SKM-1 (cell line): ENCODE results near the gene CARNS1.
A peak's percentile ranks its signal among the peaks of the same experiment; 100 is the strongest.
"Not testable (repeated sequence)": the region's sequence is repeated elsewhere in the genome, so short reads cannot be mapped to it uniquely, and the experiment has no call there.

Experiments used
- DNase-seq: peaks from one replicate; lab custom pipeline; 2025; ENCODE audit not compliant: unreplicated experiment; lab: John Stamatoyannopoulos, UW

The CARNS1 gene

DNA sequence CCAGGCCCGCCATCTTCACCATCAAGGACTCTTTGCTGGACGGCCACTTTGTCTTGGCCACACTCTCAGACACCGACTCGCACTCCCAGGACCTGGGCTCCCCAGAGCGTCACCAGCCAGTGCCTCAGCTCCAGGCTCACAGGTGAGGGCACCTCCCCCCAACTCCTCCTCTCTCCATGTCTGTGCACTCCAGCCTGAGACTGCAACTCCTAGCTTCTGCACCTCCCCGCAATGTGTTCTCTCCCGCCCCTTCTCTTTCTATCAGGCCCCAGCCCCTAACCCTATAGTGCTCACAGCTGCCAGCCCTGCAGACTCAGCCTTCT lies 19.3 kb upstream of the CARNS1 start:
- DNase-seq, result no peak

DNA sequence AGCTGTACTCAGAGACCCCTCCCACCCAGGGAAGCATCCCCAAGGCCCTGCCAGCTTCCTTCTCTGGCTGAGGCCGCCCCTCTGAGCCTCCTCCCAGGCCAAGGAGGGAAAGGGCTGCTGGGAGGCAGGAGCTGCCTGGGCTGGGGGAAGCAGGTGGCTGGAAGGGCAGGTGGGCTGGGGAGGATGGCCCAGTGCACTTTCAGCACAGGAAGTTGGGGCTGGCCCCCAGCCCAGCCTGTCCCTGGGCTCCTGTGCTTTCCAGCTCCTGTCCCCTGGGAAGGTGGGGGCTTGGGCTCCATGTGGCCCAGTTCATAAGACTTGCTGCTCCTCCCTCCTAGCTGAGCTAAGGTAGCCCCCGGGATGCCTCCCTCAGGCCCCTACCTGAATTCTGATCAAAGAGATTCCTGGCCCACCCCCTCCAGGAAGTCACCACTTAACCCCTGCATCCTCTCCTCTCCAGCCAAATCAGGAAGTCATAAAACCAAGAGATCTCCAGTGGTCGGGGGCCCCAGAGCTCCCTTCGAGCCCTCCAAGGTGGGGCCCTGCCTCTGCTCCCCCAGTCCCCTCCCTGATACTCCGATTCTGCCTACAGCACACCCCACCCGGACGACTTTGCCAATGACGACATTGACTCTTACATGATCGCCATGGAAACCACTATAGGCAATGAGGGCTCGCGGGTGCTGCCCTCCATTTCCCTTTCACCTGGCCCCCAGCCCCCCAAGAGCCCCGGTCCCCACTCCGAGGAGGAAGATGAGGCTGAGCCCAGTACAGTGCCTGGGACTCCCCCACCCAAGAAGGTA lies 18.7 kb upstream of the CARNS1 start:
- no peak for DNase-seq

- DNase-seq, result no peak
These were observed 17.9 kb upstream of the CARNS1 start for GRCh38 chr11:67397536-67397935.

DNA sequence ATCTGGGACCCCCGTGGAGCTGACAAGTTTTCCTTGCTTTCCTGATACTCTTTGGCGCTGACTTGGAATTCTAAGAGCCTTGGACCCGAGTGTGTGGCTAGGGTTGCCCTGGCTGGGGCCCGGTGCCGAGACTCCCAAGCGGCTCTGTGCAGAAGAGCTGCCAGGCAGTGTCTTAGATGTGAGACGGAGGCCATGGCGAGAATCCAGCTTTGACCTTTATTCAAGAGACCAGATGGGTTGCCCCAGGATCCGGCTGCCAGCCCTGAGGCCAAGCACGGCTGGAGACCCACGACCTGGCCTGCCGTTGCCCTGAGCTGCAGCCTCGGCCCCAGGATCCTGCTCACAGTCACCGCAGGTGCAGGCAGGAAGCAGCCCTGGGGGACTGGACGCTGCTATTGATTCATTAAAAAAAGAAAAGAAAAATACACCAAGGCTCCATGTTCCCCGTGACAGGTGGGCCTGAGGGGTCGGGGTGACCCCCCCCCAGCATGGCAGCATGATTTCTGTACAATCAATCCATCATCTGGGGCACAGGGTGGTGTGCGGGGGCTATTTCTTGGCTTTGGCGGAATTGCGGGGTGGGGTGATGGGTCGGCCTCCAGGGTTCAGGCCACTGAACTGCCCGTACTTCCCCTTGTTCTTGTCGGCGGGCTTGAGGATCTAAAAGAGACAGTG lies 17.4 kb upstream of the CARNS1 start:
- DNase-seq, result no peak

- DNase-seq, result no peak
These were observed 16.6 kb upstream of the CARNS1 start for GRCh38 chr11:67398661-67399563.

DNA sequence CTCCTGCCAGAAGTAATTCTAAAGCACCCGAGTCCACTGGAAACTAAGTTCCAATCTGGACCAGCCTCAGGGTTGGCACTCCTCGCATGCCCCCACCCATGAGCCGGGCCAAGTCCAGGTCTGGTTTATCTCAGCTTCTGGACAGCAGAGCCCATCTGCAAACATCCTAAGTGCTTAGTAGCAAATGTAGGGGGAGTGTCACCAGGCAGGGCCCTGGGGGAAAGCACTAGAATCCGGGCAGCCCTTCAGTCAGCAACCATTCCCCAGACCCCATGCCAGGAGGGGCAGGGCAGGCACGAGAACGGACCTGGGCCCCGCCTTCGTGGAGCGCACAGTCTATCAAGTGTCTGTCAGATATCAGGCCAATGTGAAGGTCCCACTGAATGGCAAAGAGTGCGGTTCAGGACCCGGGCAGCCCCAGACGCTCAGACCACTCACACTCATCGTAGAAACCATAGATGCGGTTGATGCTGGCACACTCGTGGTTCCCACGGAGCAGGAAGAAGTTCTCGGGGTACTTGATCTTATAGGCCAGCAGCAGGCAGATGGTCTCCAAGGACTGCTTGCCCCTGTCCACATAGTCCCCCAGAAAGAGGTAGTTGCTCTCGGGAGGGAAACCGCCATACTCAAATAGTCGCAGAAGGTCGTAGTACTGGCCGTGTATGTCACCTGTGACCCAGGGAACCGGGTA lies 15.1 kb upstream of the CARNS1 start:
- DNase-seq, result no peak

DNA sequence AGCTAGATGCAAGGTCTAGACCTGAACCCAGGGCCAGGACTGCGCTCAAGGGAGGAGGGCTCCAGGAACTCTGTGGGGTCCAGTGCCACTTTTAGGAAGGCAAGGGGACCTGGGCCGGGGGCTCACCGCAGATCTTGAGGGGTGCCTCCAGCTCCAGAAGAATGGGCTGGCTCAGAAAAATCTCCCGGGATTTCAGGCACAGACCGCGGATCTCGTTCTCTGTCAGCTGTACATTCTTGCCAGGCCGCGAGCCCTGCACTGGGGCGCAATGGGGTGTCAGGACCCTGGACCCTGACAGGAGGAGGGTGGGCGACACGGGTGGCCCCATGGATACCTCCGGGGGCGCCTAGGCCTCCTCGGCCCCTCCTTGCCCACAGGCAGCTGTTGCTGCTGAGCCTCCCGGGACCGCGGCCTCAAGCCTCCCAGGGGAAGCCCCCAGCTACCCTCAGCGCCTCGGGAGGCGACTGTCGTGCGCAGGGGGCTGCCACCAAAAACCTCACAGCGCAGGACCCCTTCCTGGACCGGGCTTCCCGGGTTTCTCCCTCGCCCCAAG lies 14.5 kb upstream of the CARNS1 start:
- no peak for DNase-seq

- peak; percentile 74 for DNase-seq
These were observed 13.8 kb upstream of the CARNS1 start, which contains the start of gene PPP1CA for GRCh38 chr11:67401495-67402191. PPP1CA (minus strand) TSS chr11:67401858; CDS start chr11:67401782, 76 bp downstream.

GRCh38 chr11:67402192-67402839 lies 13.2 kb upstream of the CARNS1 start:
- not testable (repeated sequence) for DNase-seq

DNA sequence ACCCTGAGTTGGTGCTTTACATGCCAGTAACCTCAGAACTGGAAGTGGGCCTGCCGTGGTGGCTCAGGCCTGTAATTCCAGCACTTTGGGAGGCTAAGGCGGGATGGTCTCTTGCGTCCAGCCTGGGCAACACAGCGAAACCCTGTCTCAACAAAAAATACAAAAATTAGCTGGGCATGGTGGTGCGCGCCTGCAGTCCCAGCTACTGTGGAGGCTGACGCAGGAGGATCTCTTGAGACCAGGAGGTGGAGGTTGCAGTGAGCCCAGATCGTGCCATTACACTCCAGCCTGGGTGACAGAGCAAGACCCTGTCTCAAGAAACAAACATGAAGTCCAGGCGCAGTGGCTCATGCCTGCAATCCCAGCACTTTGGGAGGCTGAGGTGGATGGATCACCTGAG lies 12.4 kb upstream of the CARNS1 start:
- not testable (repeated sequence) for DNase-seq

- DNase-seq, result no peak
These were observed 10.8 kb upstream of the CARNS1 start for GRCh38 chr11:67404515-67405195.

DNA sequence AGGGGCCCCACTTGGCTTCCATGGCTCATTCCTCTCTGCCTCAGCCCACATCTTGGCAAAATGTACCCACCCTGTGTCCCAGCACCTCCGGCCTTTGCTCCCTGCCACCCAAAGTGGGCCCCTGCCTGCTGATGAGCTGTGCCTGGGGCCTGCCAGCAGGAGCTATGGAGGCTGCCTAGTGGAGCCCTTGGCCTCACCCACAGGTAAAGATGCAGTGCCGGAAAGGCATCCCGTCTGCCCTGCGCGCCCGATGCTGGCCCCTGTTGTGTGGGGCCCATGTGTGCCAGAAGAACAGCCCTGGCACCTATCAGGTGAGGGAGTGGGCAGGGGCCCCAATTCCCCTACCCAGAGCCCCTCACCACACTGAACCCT lies 10.3 kb upstream of the CARNS1 start:
- no peak for DNase-seq

- no peak for DNase-seq
These were observed 9.7 kb upstream of the CARNS1 start for GRCh38 chr11:67405688-67406339.

DNA sequence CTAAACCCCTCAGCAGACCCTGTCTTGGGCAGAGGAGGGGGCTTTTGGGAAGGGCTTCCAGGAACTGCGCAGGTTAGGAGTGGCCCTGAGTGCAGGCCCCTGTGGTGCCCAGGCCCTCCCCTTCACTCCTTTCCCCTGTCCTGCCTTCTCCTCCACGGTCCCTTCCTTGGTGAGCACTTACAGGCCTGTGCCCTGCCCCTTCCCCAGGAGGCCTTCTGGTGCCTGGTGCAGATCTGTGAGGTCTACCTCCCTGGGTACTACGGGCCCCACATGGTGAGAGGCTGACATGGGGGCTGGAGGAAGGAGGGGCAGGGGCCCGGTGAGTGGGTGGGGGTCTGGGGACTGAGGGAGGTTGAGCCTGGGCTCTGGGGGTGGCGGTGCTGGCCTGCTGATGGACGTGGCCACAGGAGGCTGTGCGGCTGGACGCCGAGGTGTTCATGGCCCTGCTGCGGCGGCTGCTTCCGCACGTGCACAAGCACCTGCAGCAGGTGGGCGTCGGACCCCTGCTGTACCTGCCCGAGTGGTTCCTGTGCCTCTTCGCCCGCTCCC lies 9.0 kb upstream of the CARNS1 start:
- no peak for DNase-seq

DNA sequence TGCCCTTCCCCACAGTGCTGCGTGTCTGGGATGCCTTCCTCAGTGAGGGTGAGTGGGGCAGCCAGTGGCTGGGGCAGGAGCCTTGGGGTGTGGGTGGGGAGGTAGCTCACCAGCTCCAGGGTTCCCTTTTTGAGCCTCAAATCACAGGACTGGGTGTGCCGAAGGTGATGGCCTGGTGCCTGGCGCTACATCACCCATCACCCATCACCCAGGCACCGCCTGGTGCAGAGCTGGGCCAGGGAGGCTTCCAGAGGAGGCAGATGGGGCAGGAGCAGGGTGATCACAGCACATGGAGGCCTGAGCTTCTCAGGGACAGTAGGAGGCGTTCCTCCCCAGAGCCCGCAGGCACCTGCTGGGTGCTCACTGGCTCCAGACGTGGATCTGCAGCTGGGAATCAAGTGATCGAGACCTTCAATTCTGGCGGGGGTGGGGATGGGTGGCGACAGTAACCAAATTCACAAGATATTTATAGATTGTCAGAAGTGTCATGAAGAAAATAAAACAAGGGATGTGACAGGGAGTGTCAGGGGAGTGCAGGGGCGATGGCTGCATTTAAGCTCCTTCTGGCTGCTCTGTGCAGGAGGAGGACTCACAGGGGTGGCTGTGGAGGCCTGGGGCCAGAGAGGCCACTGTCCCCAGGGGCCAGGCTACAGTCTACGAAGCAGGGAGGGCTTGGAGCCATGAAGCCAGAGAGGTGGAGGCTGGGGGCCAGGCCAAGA lies 8.3 kb upstream of the CARNS1 start:
- DNase-seq, result no peak

DNA sequence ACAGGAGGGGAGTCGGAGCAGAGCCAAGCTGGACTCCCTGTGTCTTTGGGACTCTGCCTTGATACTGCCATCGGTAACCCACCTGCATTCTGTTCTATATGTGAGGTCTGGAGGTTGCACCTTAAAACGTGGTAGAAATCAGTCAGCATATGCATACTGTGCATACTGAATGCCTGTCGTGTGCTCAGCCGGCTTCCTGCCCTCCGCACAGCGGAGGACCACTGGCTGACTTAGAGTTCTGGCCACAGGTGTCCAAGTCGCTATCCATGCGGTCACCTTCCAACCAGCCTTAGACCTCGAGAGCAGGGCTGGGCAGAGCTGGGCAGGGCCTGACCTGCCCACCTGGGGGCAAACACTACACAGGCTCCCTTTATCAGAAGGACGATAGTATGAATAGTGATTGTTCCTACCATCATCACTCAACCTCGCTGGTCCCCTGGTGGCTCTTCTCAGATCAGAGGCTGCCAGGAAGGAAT lies 7.8 kb upstream of the CARNS1 start:
- no peak for DNase-seq

GRCh38 chr11:67408437-67409200 lies 6.9 kb upstream of the CARNS1 start:
- DNase-seq, result no peak
